HEK293 (cell line): ENCODE data around the gene STX4.

Source experiments
- CTCF ChIA-PET: fragments of 350-600 bp; formaldehyde crosslinking; extraction: SDS; loops from one replicate; lab custom pipeline; 2021; ENCODE audit warnings: antibody characterized with exemption; lab: Yijun Ruan, JAX
- POLR2A ChIA-PET: fragments of 300-600 bp; formaldehyde crosslinking; extraction: SDS; loops from one replicate; lab custom pipeline; 2020; ENCODE audit warnings: antibody characterized with exemption, inconsistent platforms; lab: Yijun Ruan, JAX
- H3K27ac ChIP-seq: fragments of 200-500 bp; sonication (Bioruptor generic); 2 replicates; pipeline ENCODE4 v1.5.1; 2014; ENCODE audit warnings: low read depth, low read length, control low read depth, inconsistent platforms; ENCODE audit errors: extremely low read depth
- H3K36me3 ChIP-seq, 2 experiments: fragments of 200-500 bp in 1 of 2; sonication (Bioruptor generic) in 1 of 2; 1 replicate in 1 of 2; 2 replicates in 1 of 2; pipeline ENCODE4 v1.5.1; 2014 to 2017; ENCODE audit warnings: inconsistent platforms in 2 of 2, low read length in 2 of 2; ENCODE audit not compliant: control insufficient read depth in 2 of 2, insufficient read depth in 1 of 2
- H3K4me1 ChIP-seq: fragments of 200-500 bp; sonication (Bioruptor generic); 2 replicates; pipeline ENCODE4 v1.5.1; 2014; ENCODE audit warnings: mild to moderate bottlenecking, low read length, inconsistent platforms; ENCODE audit not compliant: control insufficient read depth, insufficient read depth
- H3K4me3 ChIP-seq: 2 replicates; pipeline ENCODE4 v1.5.1; 2011; ENCODE audit warnings: low read depth, mild to moderate bottlenecking, control low read depth, low read length, moderate library complexity
- H3K9me3 ChIP-seq: fragments of 200-500 bp; sonication (Bioruptor generic); 2 replicates; pipeline ENCODE4 v1.5.1; 2014; ENCODE audit warnings: low read depth, low read length, inconsistent platforms; ENCODE audit not compliant: control insufficient read depth, insufficient read depth
- SCRT2 ChIP-seq: fragments of 450-650 bp; formaldehyde crosslinking; IDR thresholded peaks from 2 replicates; pipeline ENCODE4 v1.5.1; 2016; ENCODE audit warnings: missing biosample characterization, missing genetic modification characterization
- ZNF16 ChIP-seq: fragments of 450-650 bp; formaldehyde crosslinking; IDR thresholded peaks from 2 replicates; pipeline ENCODE4 v1.5.1; 2016; ENCODE audit warnings: low read depth, missing biosample characterization, missing genetic modification characterization
- ZNF426 ChIP-seq: fragments of 450-650 bp; formaldehyde crosslinking; IDR thresholded peaks from 2 replicates; pipeline ENCODE4 v1.5.1; 2017; ENCODE audit warnings: missing biosample characterization, missing genetic modification characterization, mild to moderate bottlenecking, inconsistent platforms, moderate library complexity
- ZNF626 ChIP-seq: fragments of 450-650 bp; sonication (Bioruptor Pico); formaldehyde crosslinking; IDR thresholded peaks from 2 replicates; pipeline ENCODE4 v1.5.1; 2018; ENCODE audit warnings: missing biosample characterization, missing genetic modification characterization, inconsistent platforms
- ZNF664 ChIP-seq: fragments of 450-650 bp; formaldehyde crosslinking; IDR thresholded peaks from 2 replicates; pipeline ENCODE4 v1.5.1; 2016; ENCODE audit warnings: missing biosample characterization, missing genetic modification characterization
- ZNF677 ChIP-seq: fragments of 450-650 bp; IDR thresholded peaks from 2 replicates; pipeline ENCODE4 v1.5.0; 2018; ENCODE audit warnings: missing biosample characterization, mild to moderate bottlenecking, missing genetic modification characterization, moderate library complexity
- ZNF707 ChIP-seq: fragments of 450-650 bp; formaldehyde crosslinking; IDR thresholded peaks from 2 replicates; pipeline ENCODE4 v1.5.1; 2016; ENCODE audit warnings: missing biosample characterization, missing genetic modification characterization
- ZNF776 ChIP-seq: fragments of 450-650 bp; formaldehyde crosslinking; IDR thresholded peaks from 2 replicates; pipeline ENCODE4 v1.5.0; 2017; ENCODE audit warnings: missing biosample characterization, missing genetic modification characterization, borderline replicate concordance
- TF ChIP-seq, protein P1 (sequence below): fragments of 450-650 bp; formaldehyde crosslinking; IDR thresholded peaks from 2 replicates; pipeline ENCODE4 v1.5.1; 2016; ENCODE audit warnings: missing biosample characterization, missing genetic modification characterization
- TF ChIP-seq, protein P2 (sequence below): fragments of 450-650 bp; IDR thresholded peaks from 2 replicates; pipeline ENCODE4 v1.5.1; 2018; ENCODE audit warnings: missing biosample characterization, missing genetic modification characterization
- TF ChIP-seq, protein P3 (sequence below): fragments of 450-650 bp; formaldehyde crosslinking; IDR thresholded peaks from 2 replicates; pipeline ENCODE4 v1.5.1; 2016; ENCODE audit warnings: missing biosample characterization, missing genetic modification characterization
- TF ChIP-seq, protein P4 (sequence below): fragments of 450-650 bp; formaldehyde crosslinking; IDR thresholded peaks from 2 replicates; pipeline ENCODE4 v1.5.1; 2017; ENCODE audit warnings: missing biosample characterization, missing genetic modification characterization
- TF ChIP-seq, protein P5 (sequence below): fragments of 450-650 bp; formaldehyde crosslinking; IDR thresholded peaks from 2 replicates; pipeline ENCODE4 v1.5.0; 2017; ENCODE audit warnings: missing biosample characterization, missing genetic modification characterization, borderline replicate concordance
- TF ChIP-seq, protein P6 (sequence below): fragments of 450-650 bp; formaldehyde crosslinking; IDR thresholded peaks from 2 replicates; pipeline ENCODE4 v1.5.1; 2016; ENCODE audit warnings: missing biosample characterization, missing genetic modification characterization
- TF ChIP-seq, protein P7 (sequence below): fragments of 450-650 bp; formaldehyde crosslinking; conservative IDR thresholded peaks from 2 replicates; pipeline ENCODE4 v1.5.1; 2016; ENCODE audit warnings: low read depth, missing biosample characterization, missing genetic modification characterization
- TF ChIP-seq, protein P8 (sequence below): fragments of 450-650 bp; formaldehyde crosslinking; IDR thresholded peaks from 2 replicates; pipeline ENCODE4 v1.5.1; 2017; ENCODE audit warnings: missing biosample characterization, missing genetic modification characterization

Gene STX4

DNA sequence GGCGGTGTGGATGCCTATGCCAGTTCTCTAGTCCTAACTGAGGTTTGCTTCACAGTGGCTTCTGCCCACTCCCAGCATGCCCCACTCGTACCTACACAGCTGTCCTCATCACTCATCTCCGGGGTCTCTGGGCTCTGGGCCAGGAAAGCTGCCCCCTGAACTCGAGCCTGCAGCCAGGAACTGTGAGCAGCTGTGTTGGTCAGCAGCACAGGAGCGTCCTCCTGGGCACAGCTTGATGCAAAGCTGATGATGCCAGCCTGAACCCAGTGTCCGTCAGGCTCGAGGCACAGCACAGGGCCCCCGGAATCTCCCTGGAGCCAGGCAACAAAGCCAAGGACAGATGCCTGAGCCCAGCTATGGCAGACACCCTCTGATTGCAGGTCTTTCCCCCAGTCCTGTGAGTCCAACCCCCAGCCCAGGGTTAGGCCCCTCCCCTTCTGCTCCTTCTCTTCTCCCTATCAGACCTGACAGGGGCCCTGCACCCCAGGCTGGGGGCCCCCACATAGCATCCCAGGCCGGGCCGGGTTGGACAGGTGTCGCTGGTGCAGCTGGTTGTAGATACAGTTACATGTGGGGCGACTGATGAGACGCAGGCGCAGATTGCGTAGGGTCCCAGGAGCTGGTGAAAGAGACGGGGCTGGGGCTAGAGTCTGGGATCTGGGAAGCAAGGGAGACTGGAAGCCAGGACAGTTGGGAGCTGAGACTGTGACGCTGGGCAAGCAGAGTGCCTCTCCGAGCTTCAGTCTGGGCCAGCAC, 52.7 kb downstream of the STX4 start:
- no peaks in the 10 kb centered on the region for H3K4me1 ChIP-seq
- H3K9me3 ChIP-seq = no peaks in the 10 kb centered on the region
- POLR2A ChIA-PET = interaction anchor here (0.7 to 2.7 kb wide), 3 partner anchors 12 to 89 kb away, joined by 3 to 12 read pairs (median 11); partner anchors contain the start of genes KAT8, ZNF646 and ZNF668
- CTCF ChIA-PET = no interaction called here
- peaks cover 0 to 59% of the 10 kb centered on the region in 2 experiments; a peak in 2 of 3 replicates for H3K36me3 ChIP-seq
- H3K27ac ChIP-seq = no peak overlapping the region
- H3K4me3 ChIP-seq = no peak overlapping the region
- TF ChIP-seq, protein P1, sequence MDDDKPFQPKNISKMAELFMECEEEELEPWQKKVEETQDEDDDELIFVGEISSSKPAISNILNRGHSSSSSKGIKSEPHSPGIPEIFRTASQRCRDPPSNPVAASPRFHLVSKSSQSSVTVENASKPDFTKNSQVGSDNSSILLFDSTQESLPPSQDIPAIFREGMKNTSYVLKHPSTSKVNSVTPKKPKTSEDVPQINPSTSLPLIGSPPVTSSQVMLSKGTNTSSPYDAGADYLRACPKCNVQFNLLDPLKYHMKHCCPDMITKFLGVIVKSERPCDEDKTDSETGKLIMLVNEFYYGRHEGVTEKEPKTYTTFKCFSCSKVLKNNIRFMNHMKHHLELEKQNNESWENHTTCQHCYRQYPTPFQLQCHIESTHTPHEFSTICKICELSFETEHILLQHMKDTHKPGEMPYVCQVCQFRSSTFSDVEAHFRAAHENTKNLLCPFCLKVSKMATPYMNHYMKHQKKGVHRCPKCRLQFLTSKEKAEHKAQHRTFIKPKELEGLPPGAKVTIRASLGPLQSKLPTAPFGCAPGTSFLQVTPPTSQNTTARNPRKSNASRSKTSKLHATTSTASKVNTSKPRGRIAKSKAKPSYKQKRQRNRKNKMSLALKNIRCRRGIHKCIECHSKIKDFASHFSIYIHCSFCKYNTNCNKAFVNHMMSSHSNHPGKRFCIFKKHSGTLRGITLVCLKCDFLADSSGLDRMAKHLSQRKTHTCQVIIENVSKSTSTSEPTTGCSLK (tag by site-specific recombination) = no peak
- TF ChIP-seq ZNF677 (no peak), ZNF664 (tag by site-specific recombination) (no peak), ZNF776 (no peak), SCRT2 (tag by site-specific recombination) (no peak), ZNF16 (tag by site-specific recombination) (no peak), ZNF426 (tag by site-specific recombination) (no peak), ZNF626 (tag by site-specific recombination) (no peak), ZNF707 (tag by site-specific recombination) (no peak)
- TF ChIP-seq, protein P2, sequence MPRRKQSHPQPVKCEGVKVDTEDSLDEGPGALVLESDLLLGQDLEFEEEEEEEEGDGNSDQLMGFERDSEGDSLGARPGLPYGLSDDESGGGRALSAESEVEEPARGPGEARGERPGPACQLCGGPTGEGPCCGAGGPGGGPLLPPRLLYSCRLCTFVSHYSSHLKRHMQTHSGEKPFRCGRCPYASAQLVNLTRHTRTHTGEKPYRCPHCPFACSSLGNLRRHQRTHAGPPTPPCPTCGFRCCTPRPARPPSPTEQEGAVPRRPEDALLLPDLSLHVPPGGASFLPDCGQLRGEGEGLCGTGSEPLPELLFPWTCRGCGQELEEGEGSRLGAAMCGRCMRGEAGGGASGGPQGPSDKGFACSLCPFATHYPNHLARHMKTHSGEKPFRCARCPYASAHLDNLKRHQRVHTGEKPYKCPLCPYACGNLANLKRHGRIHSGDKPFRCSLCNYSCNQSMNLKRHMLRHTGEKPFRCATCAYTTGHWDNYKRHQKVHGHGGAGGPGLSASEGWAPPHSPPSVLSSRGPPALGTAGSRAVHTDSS = no peak
- TF ChIP-seq, protein P3, sequence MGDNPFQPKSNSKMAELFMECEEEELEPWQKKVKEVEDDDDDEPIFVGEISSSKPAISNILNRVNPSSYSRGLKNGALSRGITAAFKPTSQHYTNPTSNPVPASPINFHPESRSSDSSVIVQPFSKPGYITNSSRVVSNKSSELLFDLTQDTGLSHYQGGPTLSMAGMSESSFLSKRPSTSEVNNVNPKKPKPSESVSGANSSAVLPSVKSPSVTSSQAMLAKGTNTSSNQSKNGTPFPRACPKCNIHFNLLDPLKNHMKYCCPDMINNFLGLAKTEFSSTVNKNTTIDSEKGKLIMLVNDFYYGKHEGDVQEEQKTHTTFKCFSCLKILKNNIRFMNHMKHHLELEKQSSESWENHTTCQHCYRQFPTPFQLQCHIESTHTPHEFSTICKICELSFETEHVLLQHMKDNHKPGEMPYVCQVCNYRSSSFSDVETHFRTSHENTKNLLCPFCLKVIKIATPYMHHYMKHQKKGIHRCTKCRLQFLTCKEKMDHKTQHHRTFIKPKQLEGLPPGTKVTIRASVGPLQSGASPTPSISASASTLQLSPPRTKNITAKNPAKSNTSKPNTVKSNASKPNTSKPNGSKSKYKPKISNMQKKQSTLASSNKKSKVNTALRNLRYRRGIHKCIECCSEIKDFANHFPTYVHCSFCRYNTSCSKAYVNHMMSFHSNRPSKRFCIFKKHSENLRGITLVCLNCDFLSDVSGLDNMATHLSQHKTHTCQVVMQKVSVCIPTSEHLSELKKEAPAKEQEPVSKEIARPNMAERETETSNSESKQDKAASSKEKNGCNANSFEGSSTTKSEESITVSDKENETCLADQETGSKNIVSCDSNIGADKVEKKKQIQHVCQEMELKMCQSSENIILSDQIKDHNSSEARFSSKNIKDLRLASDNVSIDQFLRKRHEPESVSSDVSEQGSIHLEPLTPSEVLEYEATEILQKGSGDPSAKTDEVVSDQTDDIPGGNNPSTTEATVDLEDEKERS = no peak
- TF ChIP-seq, protein P4, sequence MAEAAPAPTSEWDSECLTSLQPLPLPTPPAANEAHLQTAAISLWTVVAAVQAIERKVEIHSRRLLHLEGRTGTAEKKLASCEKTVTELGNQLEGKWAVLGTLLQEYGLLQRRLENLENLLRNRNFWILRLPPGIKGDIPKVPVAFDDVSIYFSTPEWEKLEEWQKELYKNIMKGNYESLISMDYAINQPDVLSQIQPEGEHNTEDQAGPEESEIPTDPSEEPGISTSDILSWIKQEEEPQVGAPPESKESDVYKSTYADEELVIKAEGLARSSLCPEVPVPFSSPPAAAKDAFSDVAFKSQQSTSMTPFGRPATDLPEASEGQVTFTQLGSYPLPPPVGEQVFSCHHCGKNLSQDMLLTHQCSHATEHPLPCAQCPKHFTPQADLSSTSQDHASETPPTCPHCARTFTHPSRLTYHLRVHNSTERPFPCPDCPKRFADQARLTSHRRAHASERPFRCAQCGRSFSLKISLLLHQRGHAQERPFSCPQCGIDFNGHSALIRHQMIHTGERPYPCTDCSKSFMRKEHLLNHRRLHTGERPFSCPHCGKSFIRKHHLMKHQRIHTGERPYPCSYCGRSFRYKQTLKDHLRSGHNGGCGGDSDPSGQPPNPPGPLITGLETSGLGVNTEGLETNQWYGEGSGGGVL (tag by site-specific recombination) = no peak
- TF ChIP-seq, protein P5, sequence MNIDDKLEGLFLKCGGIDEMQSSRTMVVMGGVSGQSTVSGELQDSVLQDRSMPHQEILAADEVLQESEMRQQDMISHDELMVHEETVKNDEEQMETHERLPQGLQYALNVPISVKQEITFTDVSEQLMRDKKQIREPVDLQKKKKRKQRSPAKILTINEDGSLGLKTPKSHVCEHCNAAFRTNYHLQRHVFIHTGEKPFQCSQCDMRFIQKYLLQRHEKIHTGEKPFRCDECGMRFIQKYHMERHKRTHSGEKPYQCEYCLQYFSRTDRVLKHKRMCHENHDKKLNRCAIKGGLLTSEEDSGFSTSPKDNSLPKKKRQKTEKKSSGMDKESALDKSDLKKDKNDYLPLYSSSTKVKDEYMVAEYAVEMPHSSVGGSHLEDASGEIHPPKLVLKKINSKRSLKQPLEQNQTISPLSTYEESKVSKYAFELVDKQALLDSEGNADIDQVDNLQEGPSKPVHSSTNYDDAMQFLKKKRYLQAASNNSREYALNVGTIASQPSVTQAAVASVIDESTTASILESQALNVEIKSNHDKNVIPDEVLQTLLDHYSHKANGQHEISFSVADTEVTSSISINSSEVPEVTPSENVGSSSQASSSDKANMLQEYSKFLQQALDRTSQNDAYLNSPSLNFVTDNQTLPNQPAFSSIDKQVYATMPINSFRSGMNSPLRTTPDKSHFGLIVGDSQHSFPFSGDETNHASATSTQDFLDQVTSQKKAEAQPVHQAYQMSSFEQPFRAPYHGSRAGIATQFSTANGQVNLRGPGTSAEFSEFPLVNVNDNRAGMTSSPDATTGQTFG (tag by site-specific recombination) = no peak
- TF ChIP-seq, protein P6, sequence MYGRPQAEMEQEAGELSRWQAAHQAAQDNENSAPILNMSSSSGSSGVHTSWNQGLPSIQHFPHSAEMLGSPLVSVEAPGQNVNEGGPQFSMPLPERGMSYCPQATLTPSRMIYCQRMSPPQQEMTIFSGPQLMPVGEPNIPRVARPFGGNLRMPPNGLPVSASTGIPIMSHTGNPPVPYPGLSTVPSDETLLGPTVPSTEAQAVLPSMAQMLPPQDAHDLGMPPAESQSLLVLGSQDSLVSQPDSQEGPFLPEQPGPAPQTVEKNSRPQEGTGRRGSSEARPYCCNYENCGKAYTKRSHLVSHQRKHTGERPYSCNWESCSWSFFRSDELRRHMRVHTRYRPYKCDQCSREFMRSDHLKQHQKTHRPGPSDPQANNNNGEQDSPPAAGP (tag by site-specific recombination) = no peak
- TF ChIP-seq, protein P7, sequence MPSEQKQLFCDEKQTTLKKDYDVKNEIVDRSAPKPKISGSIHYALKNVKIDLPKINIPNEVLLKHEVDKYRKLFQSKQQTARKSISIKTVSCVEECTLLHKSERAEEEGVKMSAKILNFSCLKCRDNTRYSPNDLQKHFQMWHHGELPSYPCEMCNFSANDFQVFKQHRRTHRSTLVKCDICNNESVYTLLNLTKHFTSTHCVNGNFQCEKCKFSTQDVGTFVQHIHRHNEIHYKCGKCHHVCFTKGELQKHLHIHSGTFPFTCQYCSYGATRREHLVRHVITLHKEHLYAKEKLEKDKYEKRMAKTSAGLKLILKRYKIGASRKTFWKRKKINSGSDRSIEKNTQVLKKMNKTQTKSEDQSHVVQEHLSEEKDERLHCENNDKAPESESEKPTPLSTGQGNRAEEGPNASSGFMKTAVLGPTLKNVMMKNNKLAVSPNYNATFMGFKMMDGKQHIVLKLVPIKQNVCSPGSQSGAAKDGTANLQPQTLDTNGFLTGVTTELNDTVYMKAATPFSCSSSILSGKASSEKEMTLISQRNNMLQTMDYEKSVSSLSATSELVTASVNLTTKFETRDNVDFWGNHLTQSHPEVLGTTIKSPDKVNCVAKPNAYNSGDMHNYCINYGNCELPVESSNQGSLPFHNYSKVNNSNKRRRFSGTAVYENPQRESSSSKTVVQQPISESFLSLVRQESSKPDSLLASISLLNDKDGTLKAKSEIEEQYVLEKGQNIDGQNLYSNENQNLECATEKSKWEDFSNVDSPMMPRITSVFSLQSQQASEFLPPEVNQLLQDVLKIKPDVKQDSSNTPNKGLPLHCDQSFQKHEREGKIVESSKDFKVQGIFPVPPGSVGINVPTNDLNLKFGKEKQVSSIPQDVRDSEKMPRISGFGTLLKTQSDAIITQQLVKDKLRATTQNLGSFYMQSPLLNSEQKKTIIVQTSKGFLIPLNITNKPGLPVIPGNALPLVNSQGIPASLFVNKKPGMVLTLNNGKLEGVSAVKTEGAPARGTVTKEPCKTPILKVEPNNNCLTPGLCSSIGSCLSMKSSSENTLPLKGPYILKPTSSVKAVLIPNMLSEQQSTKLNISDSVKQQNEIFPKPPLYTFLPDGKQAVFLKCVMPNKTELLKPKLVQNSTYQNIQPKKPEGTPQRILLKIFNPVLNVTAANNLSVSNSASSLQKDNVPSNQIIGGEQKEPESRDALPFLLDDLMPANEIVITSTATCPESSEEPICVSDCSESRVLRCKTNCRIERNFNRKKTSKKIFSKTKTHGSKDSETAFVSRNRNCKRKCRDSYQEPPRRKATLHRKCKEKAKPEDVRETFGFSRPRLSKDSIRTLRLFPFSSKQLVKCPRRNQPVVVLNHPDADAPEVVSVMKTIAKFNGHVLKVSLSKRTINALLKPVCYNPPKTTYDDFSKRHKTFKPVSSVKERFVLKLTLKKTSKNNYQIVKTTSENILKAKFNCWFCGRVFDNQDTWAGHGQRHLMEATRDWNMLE (tag by site-specific recombination) = no peak
- TF ChIP-seq, protein P8, sequence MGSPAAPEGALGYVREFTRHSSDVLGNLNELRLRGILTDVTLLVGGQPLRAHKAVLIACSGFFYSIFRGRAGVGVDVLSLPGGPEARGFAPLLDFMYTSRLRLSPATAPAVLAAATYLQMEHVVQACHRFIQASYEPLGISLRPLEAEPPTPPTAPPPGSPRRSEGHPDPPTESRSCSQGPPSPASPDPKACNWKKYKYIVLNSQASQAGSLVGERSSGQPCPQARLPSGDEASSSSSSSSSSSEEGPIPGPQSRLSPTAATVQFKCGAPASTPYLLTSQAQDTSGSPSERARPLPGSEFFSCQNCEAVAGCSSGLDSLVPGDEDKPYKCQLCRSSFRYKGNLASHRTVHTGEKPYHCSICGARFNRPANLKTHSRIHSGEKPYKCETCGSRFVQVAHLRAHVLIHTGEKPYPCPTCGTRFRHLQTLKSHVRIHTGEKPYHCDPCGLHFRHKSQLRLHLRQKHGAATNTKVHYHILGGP = no peak
